H1 (cell line): ENCODE results near the gene CA10. TPM values are rescaled to one million over a fixed set of nuclear protein-coding genes. Genes with fewer than 3 reads are reported as not detected.

ENCODE experiments used
- CTCF ChIA-PET: fragments of 300-600 bp; sonication (Branson Sonifier 250); formaldehyde crosslinking; loops from one replicate; lab custom pipeline; 2021; ENCODE audit not compliant: partially characterized antibody; lab: Charles Lee
- POLR2A ChIA-PET: fragments of 300-600 bp; sonication (Branson Sonifier 250); formaldehyde crosslinking; loops from one replicate; lab custom pipeline; 2021; ENCODE audit warnings: inconsistent platforms; ENCODE audit not compliant: partially characterized antibody; lab: Charles Lee
- DNase-seq, 2 experiments: peaks; one replicate each; pipeline versions ENCODE4 v3.0.0 to v3.0.0-alpha.2; 2010 to 2022; ENCODE audit warnings: low spot score in 2 of 2, low read depth in 1 of 2, mixed read lengths in 1 of 2
- FAIRE-seq: peaks from 2 replicates; lab custom pipeline; 2011; peaks lifted over from hg19 to GRCh38; lab: Jason Lieb, UNC
- H2AFZ ChIP-seq: 2 replicates; pipeline ENCODE4 v1.8.1; 2012; ENCODE audit warnings: low read length, inconsistent platforms
- H2AK5ac ChIP-seq: 2 replicates; pipeline ENCODE4 v1.6.1; 2013; ENCODE audit warnings: low read depth, low read length
- H2BK120ac ChIP-seq: replicated peaks from 2 replicates; pipeline ENCODE3; 2013; ENCODE audit warnings: low read depth, low read length, inconsistent platforms
- H2BK12ac ChIP-seq: 2 replicates; pipeline ENCODE4 v1.6.1; 2013; ENCODE audit warnings: low read depth, low read length
- H2BK15ac ChIP-seq: 2 replicates; pipeline ENCODE4 v1.6.1; 2013; ENCODE audit warnings: low read length
- H2BK20ac ChIP-seq: 2 replicates; pipeline ENCODE4 v1.6.1; 2013; ENCODE audit warnings: low read length
- H2BK5ac ChIP-seq: 2 replicates; pipeline ENCODE4 v1.6.1; 2013; ENCODE audit warnings: low read depth, low read length
- H3K14ac ChIP-seq: 2 replicates; pipeline ENCODE4 v1.6.1; 2013; ENCODE audit warnings: inconsistent platforms; ENCODE audit not compliant: insufficient read length
- H3K18ac ChIP-seq: 2 replicates; pipeline ENCODE4 v1.6.1; 2013; ENCODE audit warnings: low read length; ENCODE audit errors: extremely low read depth
- H3K23ac ChIP-seq: 2 replicates; pipeline ENCODE4 v1.6.1; 2013; ENCODE audit warnings: inconsistent platforms; ENCODE audit not compliant: insufficient read length
- H3K23me2 ChIP-seq: 2 replicates; pipeline ENCODE4 v1.6.1; 2013; ENCODE audit warnings: low read depth, low read length
- H3K27ac ChIP-seq: 2 replicates; pipeline ENCODE4 v1.6.1; 2011; ENCODE audit warnings: low read depth, low read length, inconsistent platforms
- H3K27me3 ChIP-seq, 4 experiments: replicated peaks in 1 of 4; 1 replicate in 1 of 4; 2 replicates in 3 of 4; pipeline versions ENCODE4 v1.6.1 to v1.8.1; 2011 to 2013; ENCODE audit warnings: low read length in 3 of 4, mild to moderate bottlenecking in 3 of 4, inconsistent platforms in 2 of 4, mixed read lengths in 2 of 4, moderate library complexity in 1 of 4; ENCODE audit not compliant: control insufficient read depth in 3 of 4, insufficient read depth in 3 of 4; ENCODE audit errors: extremely low read depth in 1 of 4
- H3K36me3 ChIP-seq, 4 experiments: 2 replicates each; pipeline versions ENCODE4 v1.6.1 to v1.8.1; 2011 to 2013; ENCODE audit warnings: mild to moderate bottlenecking in 4 of 4, low read length in 3 of 4, moderate library complexity in 2 of 4, control low read depth in 1 of 4, inconsistent platforms in 1 of 4; ENCODE audit not compliant: insufficient read depth in 4 of 4, control insufficient read depth in 2 of 4
- H3K4ac ChIP-seq: replicated peaks from 2 replicates; pipeline ENCODE3; 2013; ENCODE audit warnings: low read length, low read depth, mixed read lengths, inconsistent platforms; ENCODE audit not compliant: insufficient read length
- H3K4me1 ChIP-seq, 4 experiments: replicated peaks in 1 of 4; 1 replicate in 1 of 4; 2 replicates in 3 of 4; pipeline versions ENCODE4 v1.6.1 to v1.8.1; 2011 to 2013; ENCODE audit warnings: low read length in 3 of 4, inconsistent platforms in 2 of 4, mixed read lengths in 1 of 4; ENCODE audit not compliant: insufficient read depth in 4 of 4, control insufficient read depth in 3 of 4
- H3K4me2 ChIP-seq, 2 experiments: 2 replicates each; pipeline versions ENCODE4 v1.6.1 to v1.8.1; 2011 to 2013; ENCODE audit warnings: low read depth in 2 of 2, low read length in 2 of 2, control low read depth in 1 of 2, inconsistent platforms in 1 of 2, mild to moderate bottlenecking in 1 of 2; ENCODE audit not compliant: insufficient read depth in 1 of 2
- H3K4me3 ChIP-seq, 4 experiments: fragments of 200-600, 300-600 bp in 1 of 4; sonication (generic), shearing (Covaris generic), sonication (Bioruptor Twin) in 1 of 4; 2 replicates each; pipeline versions ENCODE4 v1.5.1 to v1.8.1; 2011 to 2016; ENCODE audit warnings: low read length in 4 of 4, low read depth in 3 of 4, control low read depth in 2 of 4, inconsistent platforms in 2 of 4, mild to moderate bottlenecking in 2 of 4, mixed read lengths in 1 of 4, moderate library complexity in 1 of 4; ENCODE audit not compliant: insufficient read depth in 2 of 4; ENCODE audit errors: extremely low read depth in 1 of 4
- H3K56ac ChIP-seq: replicated peaks from 2 replicates; pipeline ENCODE3; 2013; ENCODE audit warnings: low read depth, mild to moderate bottlenecking, mixed read lengths, low read length, inconsistent platforms; ENCODE audit not compliant: insufficient read length
- H3K79me1 ChIP-seq: 2 replicates; pipeline ENCODE4 v1.6.1; 2013; ENCODE audit warnings: low read depth, low read length, control low read depth
- H3K79me2 ChIP-seq, 2 experiments: 2 replicates each; pipeline versions ENCODE4 v1.6.1 to v1.8.1; 2012 to 2013; ENCODE audit warnings: low read length in 2 of 2, mild to moderate bottlenecking in 2 of 2, inconsistent platforms in 1 of 2; ENCODE audit not compliant: insufficient read depth in 2 of 2, control insufficient read depth in 1 of 2
- H3K9ac ChIP-seq, 4 experiments: replicated peaks in 1 of 4; 1 replicate in 1 of 4; 2 replicates in 3 of 4; pipeline versions ENCODE4 v1.6.1 to v1.8.1; 2011 to 2013; ENCODE audit warnings: low read depth in 3 of 4, low read length in 3 of 4, control low read depth in 2 of 4, mild to moderate bottlenecking in 2 of 4, moderate library complexity in 2 of 4, inconsistent platforms in 1 of 4; ENCODE audit errors: extremely low read depth in 1 of 4
- H3K9me3 ChIP-seq, 2 experiments: 2 replicates each; pipeline versions ENCODE4 v1.6.1 to v1.8.1; 2012 to 2013; ENCODE audit warnings: mild to moderate bottlenecking in 2 of 2, moderate library complexity in 2 of 2, control low read depth in 1 of 2, inconsistent platforms in 1 of 2, low read depth in 1 of 2, low read length in 1 of 2, mixed read lengths in 1 of 2; ENCODE audit not compliant: insufficient read depth in 2 of 2
- H4K20me1 ChIP-seq, 2 experiments: replicated peaks in 1 of 2; 2 replicates each; pipeline versions ENCODE3 to v1.8.1; 2011 to 2013; ENCODE audit warnings: inconsistent platforms in 2 of 2, low read length in 2 of 2, mild to moderate bottlenecking in 1 of 2; ENCODE audit not compliant: insufficient read depth in 2 of 2, control insufficient read depth in 1 of 2
- H4K5ac ChIP-seq: 2 replicates; pipeline ENCODE4 v1.6.1; 2013; ENCODE audit warnings: low read length, low read depth, mixed read lengths, inconsistent platforms; ENCODE audit not compliant: insufficient read length
- H4K8ac ChIP-seq: 2 replicates; pipeline ENCODE4 v1.8.0; 2013; ENCODE audit warnings: mild to moderate bottlenecking, moderate library complexity, low read length, inconsistent platforms; ENCODE audit not compliant: insufficient read depth; ENCODE audit errors: extremely low read depth
- H4K91ac ChIP-seq: replicated peaks from 2 replicates; pipeline ENCODE3; 2013; ENCODE audit warnings: low read length, mixed read lengths, inconsistent platforms; ENCODE audit not compliant: insufficient read length
- BRCA1 ChIP-seq: IDR thresholded peaks from 2 replicates; pipeline ENCODE4 v1.6.1; 2012; ENCODE audit warnings: low read depth, low read length, improper control_type of control experiment
- CHD1 ChIP-seq: IDR thresholded peaks from 2 replicates; pipeline ENCODE4 v1.6.1; 2012; ENCODE audit warnings: low read depth, low read length, improper control_type of control experiment
- FOSL1 ChIP-seq: IDR thresholded peaks from 2 replicates; pipeline ENCODE4 v1.6.1; 2011; ENCODE audit warnings: mild to moderate bottlenecking, low read depth, low read length, moderate library complexity; ENCODE audit not compliant: insufficient read depth
- HDAC6 ChIP-seq: IDR thresholded peaks from one replicate; pipeline ENCODE4 v1.7.1; 2012; ENCODE audit warnings: low read depth, mild to moderate bottlenecking, inconsistent platforms, low read length, moderate library complexity
- JUND ChIP-seq: IDR thresholded peaks from 2 replicates; pipeline ENCODE4 v1.6.1; 2011; ENCODE audit warnings: mild to moderate bottlenecking, improper control_type of control experiment, low read length
- KDM1A ChIP-seq: fragments of 200-600, 300-600 bp; sonication (generic); IDR thresholded peaks from 2 replicates; pipeline ENCODE4 v1.7.1; 2016; ENCODE audit warnings: mild to moderate bottlenecking, low read length, borderline replicate concordance
- KDM4A ChIP-seq: IDR thresholded peaks from one replicate; pipeline ENCODE4 v1.7.1; 2012; ENCODE audit warnings: low read depth, mild to moderate bottlenecking, moderate library complexity, low read length, inconsistent platforms; ENCODE audit not compliant: severe bottlenecking
- NANOG ChIP-seq: IDR thresholded peaks from 2 replicates; pipeline ENCODE4 v1.6.1; 2011; ENCODE audit warnings: low read length, low read depth, mild to moderate bottlenecking, inconsistent platforms; ENCODE audit not compliant: insufficient read depth, poor library complexity, severe bottlenecking
- POLR2AphosphoS5 ChIP-seq: IDR thresholded peaks from 2 replicates; pipeline ENCODE4 v1.6.1; 2011; ENCODE audit warnings: low read depth, low read length
- RXRA ChIP-seq: IDR thresholded peaks from 2 replicates; pipeline ENCODE4 v1.6.1; 2011; ENCODE audit warnings: low read depth, mild to moderate bottlenecking, low read length, moderate library complexity; ENCODE audit not compliant: insufficient read depth
- SIX5 ChIP-seq: IDR thresholded peaks from 2 replicates; pipeline ENCODE4 v1.6.1; 2011; ENCODE audit warnings: mild to moderate bottlenecking, low read depth, low read length
- SRF ChIP-seq: IDR thresholded peaks from 2 replicates; pipeline ENCODE4 v1.6.1; 2011; ENCODE audit warnings: mild to moderate bottlenecking, low read depth, low read length, moderate library complexity
- SUZ12 ChIP-seq: fragments of 200-600 bp; sonication (generic); IDR thresholded peaks from 2 replicates; pipeline ENCODE4 v1.6.1; 2012; ENCODE audit warnings: mild to moderate bottlenecking, inconsistent platforms, low read length, moderate library complexity, mixed read lengths
- TAF1 ChIP-seq: IDR thresholded peaks from 2 replicates; pipeline ENCODE4 v1.6.1; 2011; ENCODE audit warnings: mild to moderate bottlenecking, low read depth, low read length
- TAF7 ChIP-seq: optimal IDR thresholded peaks from 2 replicates; pipeline ENCODE3; 2011; ENCODE audit warnings: low read depth, mild to moderate bottlenecking, inconsistent platforms, low read length, moderate library complexity, borderline replicate concordance
- YY1 ChIP-seq: IDR thresholded peaks from 2 replicates; pipeline ENCODE4 v1.6.1; 2011; ENCODE audit warnings: low read depth, mild to moderate bottlenecking, low read length
- polyA plus RNA-seq, 7 experiments: library from polyadenylated mRNA; depleted of rRNA in 3 of 7; stranded (reverse) in 5 of 7; unstranded in 2 of 7; fragments of >200 nt in 5 of 7; fragments of 200-250 nt in 2 of 7; gene quantifications; 1 replicate in 5 of 7; 2 replicates in 1 of 7; 4 replicates in 1 of 7; pipeline versions ENCODE4 v1.2.1 to v1.2.3, GENCODE V29; 2011 to 2013; ENCODE audit warnings: missing spikeins in 2 of 7, mixed read lengths in 2 of 7
- total RNA-seq: library from RNA; stranded (reverse); fragmentation: NEBNext Ultra II Directional; extraction: Animal tissue kit (Norgen Biotek cat#: 25700); gene quantifications from 2 replicates; pipeline ENCODE4 v1.2.1, GENCODE V29; 2021

Gene CA10
- total and polyA plus RNA-seq, 2 of the 8 experiments (the other 6 are each of a cell fraction or from before 2014, with no cell fraction given): 0.60 to 0.63 TPM

GRCh38 chr17:52124561-52124960 lies 34.0 kb downstream of the CA10 start:
- no peak overlapping the region for H2BK15ac ChIP-seq
- no peaks in the 10 kb centered on the region for H3K36me3 ChIP-seq
- H3K4ac ChIP-seq: no peak overlapping the region
- H4K91ac ChIP-seq: no peak overlapping the region
- H3K79me1 ChIP-seq: no peaks in the 10 kb centered on the region
- H3K27me3 ChIP-seq: no peaks in the 10 kb centered on the region
- no peaks in the 10 kb centered on the region; the same call in 1 of the 2 replicates for H3K23me2 ChIP-seq
- POLR2A ChIA-PET: no interaction called here
- no peak overlapping the region for H3K9ac ChIP-seq
- H3K79me2 ChIP-seq: no peaks in the 10 kb centered on the region
- no peak for DNase-seq
- TF ChIP-seq KDM1A (no peak), CHD1 (no peak), SRF (no peak), FOSL1 (no peak), SIX5 (no peak), BRCA1 (no peak), POLR2AphosphoS5 (no peak), KDM4A (no peak), HDAC6 (no peak), TAF7 (no peak), RXRA (no peak), NANOG (no peak), TAF1 (no peak), YY1 (no peak), JUND (no peak), SUZ12 (no peak)
- H4K5ac ChIP-seq: no peak overlapping the region
- no peak overlapping the region for H3K14ac ChIP-seq
- FAIRE-seq: no peak
- no peak overlapping the region for H2BK5ac ChIP-seq
- H3K27ac ChIP-seq: no peak overlapping the region
- H2AK5ac ChIP-seq: no peak overlapping the region
- no peak overlapping the region for H2BK20ac ChIP-seq
- H3K4me3 ChIP-seq: no peak overlapping the region
- H2BK12ac ChIP-seq: no peak overlapping the region
- no peaks in the 10 kb centered on the region for H4K20me1 ChIP-seq
- 0 out of 7 replicates have a peak, but pooled peaks cover 0 to 2% (median 0%) of the 10 kb centered on the region in 4 experiments for H3K4me1 ChIP-seq
- no peak overlapping the region for H2BK120ac ChIP-seq
- H2AFZ ChIP-seq: no peak overlapping the region
- H3K4me2 ChIP-seq: no peak overlapping the region
- CTCF ChIA-PET: interaction anchor here (1.5 to 1.6 kb wide), 2 partner anchors 12 to 18 kb away, joined by 3 to 7 read pairs; no protein-coding TSS in a partner anchor
- H3K56ac ChIP-seq: no peak overlapping the region
- H3K18ac ChIP-seq: no peak overlapping the region
- H3K9me3 ChIP-seq: no peaks in the 10 kb centered on the region
- no peak overlapping the region for H3K23ac ChIP-seq
- H4K8ac ChIP-seq: no peak overlapping the region
